Liver (tissue), 9 donors: Measurements from ENCODE around the gene EYA4. TPM values are rescaled to one million over a fixed set of nuclear protein-coding genes. Genes with fewer than 3 reads are reported as not detected.

Experiments used
- DNase-seq: peaks from one replicate; pipeline ENCODE4 v3.0.0-alpha.2; 2017; ENCODE audit warnings: low spot score
- H3K27ac ChIP-seq, 2 donors: one replicate each; pipeline ENCODE4 v1.7.0; 2013; ENCODE audit warnings: inconsistent platforms in 2 of 2, low read length in 2 of 2, control low read depth in 1 of 2, low read depth in 1 of 2, mild to moderate bottlenecking in 1 of 2
- H3K27me3 ChIP-seq, 4 donors: one replicate each; pipeline versions ENCODE4 v1.6.1 to v1.7.0; 2013; ENCODE audit warnings: low read length in 3 of 4, inconsistent platforms in 1 of 4, mild to moderate bottlenecking in 1 of 4, moderate library complexity in 1 of 4; ENCODE audit not compliant: control insufficient read depth in 4 of 4, insufficient read depth in 4 of 4
- H3K36me3 ChIP-seq, 4 donors: one replicate each; pipeline versions ENCODE4 v1.6.1 to v1.7.0; 2013; ENCODE audit warnings: low read length in 3 of 4, mild to moderate bottlenecking in 3 of 4, low read depth in 1 of 4, moderate library complexity in 1 of 4; ENCODE audit not compliant: control insufficient read depth in 4 of 4, insufficient read depth in 3 of 4
- H3K4me1 ChIP-seq, 4 donors: one replicate each; pipeline versions ENCODE4 v1.6.1 to v1.7.0; 2013; ENCODE audit warnings: low read length in 3 of 4, mild to moderate bottlenecking in 3 of 4, moderate library complexity in 1 of 4; ENCODE audit not compliant: control insufficient read depth in 4 of 4, insufficient read depth in 4 of 4
- H3K4me3 ChIP-seq, 3 donors: one replicate each; pipeline versions ENCODE4 v1.6.1 to v1.7.0; 2013; ENCODE audit warnings: low read length in 3 of 3, control low read depth in 1 of 3, low read depth in 1 of 3, mild to moderate bottlenecking in 1 of 3
- H3K9ac ChIP-seq, 2 donors: one replicate each; pipeline ENCODE4 v1.7.0; 2013; ENCODE audit warnings: low read length in 2 of 2, mild to moderate bottlenecking in 2 of 2, moderate library complexity in 2 of 2, control low read depth in 1 of 2, low read depth in 1 of 2
- H3K9me3 ChIP-seq, 4 donors: one replicate each; pipeline versions ENCODE4 v1.6.1 to v1.7.0; 2013; ENCODE audit warnings: low read length in 3 of 4; ENCODE audit not compliant: control insufficient read depth in 4 of 4
- EGR1 ChIP-seq, 2 donors: IDR thresholded peaks; 2 replicates each; pipeline ENCODE4 v1.6.1; 2016 to 2018; ENCODE audit warnings: antibody characterized with exemption in 2 of 2, low read depth in 2 of 2
- FOXA1 ChIP-seq: IDR thresholded peaks from 2 replicates; pipeline ENCODE4 v1.6.1; 2016; ENCODE audit warnings: antibody characterized with exemption
- FOXA2 ChIP-seq: IDR thresholded peaks from 2 replicates; pipeline ENCODE4 v1.6.1; 2016; ENCODE audit warnings: antibody characterized with exemption
- GABPA ChIP-seq, 2 donors: IDR thresholded peaks in 1 of 2; conservative IDR thresholded peaks in 1 of 2; 2 replicates each; pipeline ENCODE4 v1.6.1; 2016; ENCODE audit warnings: antibody characterized with exemption in 2 of 2, mild to moderate bottlenecking in 1 of 2, moderate library complexity in 1 of 2
- HNF4A ChIP-seq, 2 donors: conservative IDR thresholded peaks; 2 replicates each; pipeline ENCODE4 v1.6.1; 2016; ENCODE audit warnings: antibody characterized with exemption in 2 of 2, mild to moderate bottlenecking in 2 of 2
- HNF4G ChIP-seq: IDR thresholded peaks from 2 replicates; pipeline ENCODE4 v1.6.1; 2016; ENCODE audit warnings: antibody characterized with exemption
- JUND ChIP-seq, 2 donors: IDR thresholded peaks; 2 replicates each; pipeline ENCODE4 v1.6.1; 2016; ENCODE audit warnings: antibody characterized with exemption in 2 of 2
- NR2F2 ChIP-seq: IDR thresholded peaks from 2 replicates; pipeline ENCODE4 v1.6.1; 2016; ENCODE audit warnings: antibody characterized with exemption
- RAD21 ChIP-seq, 2 donors: IDR thresholded peaks; 2 replicates each; pipeline ENCODE4 v1.6.1; 2016; ENCODE audit warnings: antibody characterized with exemption in 2 of 2, mild to moderate bottlenecking in 2 of 2
- REST ChIP-seq: IDR thresholded peaks from 2 replicates; pipeline ENCODE4 v1.6.1; 2016; ENCODE audit warnings: antibody characterized with exemption, mild to moderate bottlenecking
- RXRA ChIP-seq, 2 donors: IDR thresholded peaks; 2 replicates each; pipeline ENCODE4 v1.6.1; 2017 to 2018; ENCODE audit warnings: antibody characterized with exemption in 2 of 2, mild to moderate bottlenecking in 1 of 2
- SP1 ChIP-seq: IDR thresholded peaks from 2 replicates; pipeline ENCODE4 v1.6.1; 2018; ENCODE audit warnings: antibody characterized with exemption, mild to moderate bottlenecking
- TAF1 ChIP-seq: conservative IDR thresholded peaks from 2 replicates; pipeline ENCODE4 v1.6.1; 2016; ENCODE audit warnings: antibody characterized with exemption, mild to moderate bottlenecking
- YY1 ChIP-seq: IDR thresholded peaks from 2 replicates; pipeline ENCODE4 v1.6.1; 2016; ENCODE audit warnings: antibody characterized with exemption, mild to moderate bottlenecking
- ZBTB33 ChIP-seq: IDR thresholded peaks from 2 replicates; pipeline ENCODE4 v1.6.1; 2016; ENCODE audit warnings: antibody characterized with exemption
- WGBS: extraction: QIAGEN DNeasy Blood & Tissue Kit; methylation state at CpG from one replicate; pipeline ENCODE4 v1.1.7; 2013; 5-methylcytosine and 5-hydroxymethylcytosine counted together
- polyA plus RNA-seq, 2 donors: library from polyadenylated mRNA; stranded (reverse) in 1 of 2; unstranded in 1 of 2; fragments of 200-250 nt in 1 of 2; fragments of >200 nt in 1 of 2; fragmentation: Nextera tagmentation in 1 of 2; extraction: Ambion mirVana in 1 of 2; gene quantifications; one replicate each; pipeline versions ENCODE4 v1.2.1 to v1.2.3, GENCODE V29; 2013 to 2015
- total RNA-seq, 2 donors: library from RNA; depleted of rRNA; stranded (reverse); fragments of >200 nt; gene quantifications; one replicate each; pipeline ENCODE4 v1.2.3, GENCODE V29; 2014
- TF ChIP-seq, protein P1 (sequence below): fragments of 150-350 bp; IDR thresholded peaks from 2 replicates; pipeline ENCODE4 v1.5.1; 2017; ENCODE audit warnings: improper control_type of control experiment, low read depth, low read length; ENCODE audit not compliant: missing input control
- TF ChIP-seq, protein P2 (sequence below): IDR thresholded peaks from 2 replicates; pipeline ENCODE4 v1.6.1; 2016; ENCODE audit warnings: antibody characterized with exemption
- TF ChIP-seq, protein P3 (sequence below): IDR thresholded peaks from 2 replicates; pipeline ENCODE4 v1.6.1; 2016; ENCODE audit warnings: antibody characterized with exemption
- donor health status: healthy.
- donor health status: healthy.
- donor health status: healthy.
- donor health status: healthy.
- donor health status: healthy.

EYA4 gene
- total and polyA plus RNA-seq, 4 donors, result 0.05 to 0.50 TPM; not detected in 2

GRCh38 chr6:133504158-133504557, 263.0 kb downstream of the EYA4 start (continued):
- TF ChIP-seq, protein P1, sequence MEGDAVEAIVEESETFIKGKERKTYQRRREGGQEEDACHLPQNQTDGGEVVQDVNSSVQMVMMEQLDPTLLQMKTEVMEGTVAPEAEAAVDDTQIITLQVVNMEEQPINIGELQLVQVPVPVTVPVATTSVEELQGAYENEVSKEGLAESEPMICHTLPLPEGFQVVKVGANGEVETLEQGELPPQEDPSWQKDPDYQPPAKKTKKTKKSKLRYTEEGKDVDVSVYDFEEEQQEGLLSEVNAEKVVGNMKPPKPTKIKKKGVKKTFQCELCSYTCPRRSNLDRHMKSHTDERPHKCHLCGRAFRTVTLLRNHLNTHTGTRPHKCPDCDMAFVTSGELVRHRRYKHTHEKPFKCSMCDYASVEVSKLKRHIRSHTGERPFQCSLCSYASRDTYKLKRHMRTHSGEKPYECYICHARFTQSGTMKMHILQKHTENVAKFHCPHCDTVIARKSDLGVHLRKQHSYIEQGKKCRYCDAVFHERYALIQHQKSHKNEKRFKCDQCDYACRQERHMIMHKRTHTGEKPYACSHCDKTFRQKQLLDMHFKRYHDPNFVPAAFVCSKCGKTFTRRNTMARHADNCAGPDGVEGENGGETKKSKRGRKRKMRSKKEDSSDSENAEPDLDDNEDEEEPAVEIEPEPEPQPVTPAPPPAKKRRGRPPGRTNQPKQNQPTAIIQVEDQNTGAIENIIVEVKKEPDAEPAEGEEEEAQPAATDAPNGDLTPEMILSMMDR, result no peak
- TF ChIP-seq YY1 (no peak), HNF4A (conservative IDR thresholded peaks at IDR 0.05) (no peak)

- TF ChIP-seq HNF4G, result no peak
- TF ChIP-seq GABPA (IDR thresholded peaks at IDR 0.05 in 1 of 2, conservative IDR thresholded peaks at IDR 0.05 in 1 of 2), result no peak
- TF ChIP-seq TAF1, result no peak
- no peak for TF ChIP-seq HNF4A (conservative IDR thresholded peaks at IDR 0.05)
- no peak for TF ChIP-seq NR2F2
- no peak for TF ChIP-seq RAD21 (IDR thresholded peaks at IDR 0.05)
- TF ChIP-seq RXRA (IDR thresholded peaks at IDR 0.05), result no peak
- TF ChIP-seq, protein P1, result no peak
- TF ChIP-seq, protein P2, sequence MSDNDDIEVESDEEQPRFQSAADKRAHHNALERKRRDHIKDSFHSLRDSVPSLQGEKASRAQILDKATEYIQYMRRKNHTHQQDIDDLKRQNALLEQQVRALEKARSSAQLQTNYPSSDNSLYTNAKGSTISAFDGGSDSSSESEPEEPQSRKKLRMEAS, result no peak
- TF ChIP-seq FOXA2, result no peak
- TF ChIP-seq EGR1 (IDR thresholded peaks at IDR 0.05; ENCODE audit: low read depth in 2 of 2), result no peak
- TF ChIP-seq, protein P3, sequence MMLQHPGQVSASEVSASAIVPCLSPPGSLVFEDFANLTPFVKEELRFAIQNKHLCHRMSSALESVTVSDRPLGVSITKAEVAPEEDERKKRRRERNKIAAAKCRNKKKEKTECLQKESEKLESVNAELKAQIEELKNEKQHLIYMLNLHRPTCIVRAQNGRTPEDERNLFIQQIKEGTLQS, result no peak
- no peak for TF ChIP-seq FOXA1
- TF ChIP-seq SP1, result no peak
- no peak for TF ChIP-seq JUND (IDR thresholded peaks at IDR 0.05)
- H3K4me1 ChIP-seq, result no peaks in the 10 kb centered on the region
Measured at GRCh38 chr6:133504761-133505160, 263.6 kb downstream of the EYA4 start.

GRCh38 chr6:133505681-133506080, 264.5 kb downstream of the EYA4 start:
- Histone ChIP-seq H3K36me3 (no peaks in the 10 kb centered on the region), H3K27me3 (peaks cover 0 to 2% (median 0%) of the 10 kb centered on the region in 4 donors), H3K27ac (no peak overlapping the region), H3K4me3 (no peak overlapping the region), H3K9me3 (no peaks in the 10 kb centered on the region), H3K4me1 (no peaks in the 10 kb centered on the region), H3K9ac (no peak overlapping the region)
- no peak for DNase-seq
- 90% methylated on average over 3 of the region's 3 CpGs for WGBS
- TF ChIP-seq, protein P1, result no peak
- TF ChIP-seq, protein P2, result no peak
- TF ChIP-seq FOXA2 (no peak), ZBTB33 (no peak), RAD21 (IDR thresholded peaks at IDR 0.05) (no peak), REST (no peak), GABPA (IDR thresholded peaks at IDR 0.05 in 1 of 2, conservative IDR thresholded peaks at IDR 0.05 in 1 of 2) (no peak), NR2F2 (no peak)

More at GRCh38 chr6:133504761-133505160, 263.6 kb downstream of the EYA4 start:
- no peak overlapping the region for H3K27ac ChIP-seq
- no peaks in the 10 kb centered on the region for H3K9me3 ChIP-seq
- no peak for DNase-seq
- H3K27me3 ChIP-seq, result peaks cover 0 to 8% (median 0%) of the 10 kb centered on the region in 4 donors
- WGBS, result 57% methylated on average over 3 of the region's 3 CpGs
- H3K9ac ChIP-seq, result no peak overlapping the region
- H3K4me3 ChIP-seq, result no peak overlapping the region
- no peaks in the 10 kb centered on the region for H3K36me3 ChIP-seq
